Heart right ventricle (tissue), 16 donors: ENCODE results near the gene MTMR3. TPM values are rescaled to one million over a fixed set of nuclear protein-coding genes. Genes with fewer than 3 reads are reported as not detected.
A peak's percentile ranks its signal among the peaks of the same experiment; 100 is the strongest.

Experiments
- ATAC-seq, 8 donors: fragments of 200-7000 bp; cut with Tn5 transposase; one replicate each; pipeline ENCODE4 v1.9.1; 2020; ENCODE audit warnings: mild to moderate bottlenecking in 8 of 8, moderate library complexity in 8 of 8, moderate number of reproducible peaks in 1 of 8
- DNase-seq, 2 donors: peaks; one replicate each; pipeline ENCODE4 v3.0.0-alpha.2; 2020
- H3K27ac ChIP-seq, 10 donors: fragments of 200-600 bp; sonication (generic) in 2 of 10; one replicate each; pipeline versions ENCODE4 v1.5.0 to v1.8.0; 2020 to 2022; ENCODE audit warnings: mild to moderate bottlenecking in 3 of 10
- H3K27me3 ChIP-seq, 7 donors: fragments of 200-600 bp; one replicate each; pipeline ENCODE4 v1.8.0; 2021 to 2022; ENCODE audit warnings: mild to moderate bottlenecking in 2 of 7
- H3K36me3 ChIP-seq, 9 donors: fragments of 200-600 bp; sonication (generic) in 1 of 9; one replicate each; pipeline versions ENCODE4 v1.5.0 to v1.8.0; 2020 to 2022; ENCODE audit warnings: mild to moderate bottlenecking in 2 of 9
- H3K4me1 ChIP-seq, 9 donors: fragments of 200-600 bp; sonication (generic) in 1 of 9; one replicate each; pipeline versions ENCODE4 v1.5.0 to v1.8.0; 2020 to 2022; ENCODE audit warnings: mild to moderate bottlenecking in 4 of 9
- H3K4me3 ChIP-seq, 10 donors: fragments of 200-600 bp; sonication (generic) in 2 of 10; one replicate each; pipeline versions ENCODE4 v1.5.0 to v1.8.0; 2020 to 2022; ENCODE audit warnings: mild to moderate bottlenecking in 7 of 10, moderate library complexity in 2 of 10
- H3K9me3 ChIP-seq, 11 donors: fragments of 200-600 bp in 10 of 11; sonication (generic) in 2 of 11; one replicate each; pipeline versions ENCODE4 v1.5.0 to v1.8.0; 2013 to 2022; ENCODE audit warnings: mild to moderate bottlenecking in 2 of 11, control low read depth in 1 of 11, moderate library complexity in 1 of 11
- WGBS, 2 donors: extraction: QIAGEN DNeasy Blood & Tissue Kit; methylation state at CpG; one replicate each; pipeline ENCODE4 v1.1.7; 2013; ENCODE audit warnings: inconsistent platforms in 1 of 2; 5-methylcytosine and 5-hydroxymethylcytosine counted together
- intact Hi-C, 10 donors: fragments of 100-400 bp; cut with DNase I; formaldehyde crosslinking; loops; one replicate each; pipeline versions ENCODE4 v1.11.1 to v1.14.2; 2022
- polyA plus RNA-seq, 2 donors: library from polyadenylated mRNA; stranded (reverse); fragments of 200-250 nt; gene quantifications; one replicate each; pipeline ENCODE4 v1.2.3, GENCODE V29; 2013
- total RNA-seq, 10 donors: library from RNA; stranded (reverse); fragmentation: NEBNext Ultra II Directional in 3 of 10; extraction: Animal tissue kit (Norgen Biotek cat#: 25700) in 3 of 10; gene quantifications; one replicate each; pipeline versions ENCODE4 v1.2.1 to v1.2.4, GENCODE V29; 2021 to 2023
- TF ChIP-seq, protein P1 (sequence below), 9 donors: fragments of 200-600 bp; sonication (generic) in 2 of 9; IDR thresholded peaks; one replicate each; pipeline versions ENCODE4 v1.5.0 to v1.8.0; 2021 to 2022; ENCODE audit warnings: antibody characterized with exemption in 9 of 9, mild to moderate bottlenecking in 5 of 9, moderate library complexity in 1 of 9
- donor health status: Arrhythmogenic right ventricular cardiomyopathy.
- donor health status: ischemic (EF 13 %, LVEDD 7.1; RV severe dilation, severe dysfunction).
- donor health status: healthy with polysubstance abuse.
- donor health status: DM: no; HTN: yes; CAD: no.
- donor health status: DM: no; HTN: no; CAD: no.
- donor health status: ischemic (EF 25% LVEDD 6.9; RV normal size, moderate dysfunction).
- donor health status: ischemic (EF 25% LVEDD 5.7; RV mildly dilated, moderate dysfunction).
- donor health status: healthy.
- donor health status: DM: yes; HTN: yes; CAD: no.
- donor health status: Ischemic cardiomyopathy.
- donor health status: ischemic (EF 35%, LVEDD 5.7; RV mildly dilated, moderate dysfunction).
- donor health status: nonischemic (EF 11% LVEDD 7.7; RV severe dilation, severe dysfunction).
- donor health status: DM: yes; HTN: yes; CAD: no.
- donor health status: PGD.
- donor health status: ischemic (EF 29% LVEDD 5.4; RV normal size, mild dysfunction).
- donor health status: nonischemic (EF 23%, LVEDD 6.1; RV moderate dilation, normal function).

MTMR3 gene
- total and polyA plus RNA-seq, 12 donors, result 9.8 to 42.9 (median 34.6) TPM

DNA sequence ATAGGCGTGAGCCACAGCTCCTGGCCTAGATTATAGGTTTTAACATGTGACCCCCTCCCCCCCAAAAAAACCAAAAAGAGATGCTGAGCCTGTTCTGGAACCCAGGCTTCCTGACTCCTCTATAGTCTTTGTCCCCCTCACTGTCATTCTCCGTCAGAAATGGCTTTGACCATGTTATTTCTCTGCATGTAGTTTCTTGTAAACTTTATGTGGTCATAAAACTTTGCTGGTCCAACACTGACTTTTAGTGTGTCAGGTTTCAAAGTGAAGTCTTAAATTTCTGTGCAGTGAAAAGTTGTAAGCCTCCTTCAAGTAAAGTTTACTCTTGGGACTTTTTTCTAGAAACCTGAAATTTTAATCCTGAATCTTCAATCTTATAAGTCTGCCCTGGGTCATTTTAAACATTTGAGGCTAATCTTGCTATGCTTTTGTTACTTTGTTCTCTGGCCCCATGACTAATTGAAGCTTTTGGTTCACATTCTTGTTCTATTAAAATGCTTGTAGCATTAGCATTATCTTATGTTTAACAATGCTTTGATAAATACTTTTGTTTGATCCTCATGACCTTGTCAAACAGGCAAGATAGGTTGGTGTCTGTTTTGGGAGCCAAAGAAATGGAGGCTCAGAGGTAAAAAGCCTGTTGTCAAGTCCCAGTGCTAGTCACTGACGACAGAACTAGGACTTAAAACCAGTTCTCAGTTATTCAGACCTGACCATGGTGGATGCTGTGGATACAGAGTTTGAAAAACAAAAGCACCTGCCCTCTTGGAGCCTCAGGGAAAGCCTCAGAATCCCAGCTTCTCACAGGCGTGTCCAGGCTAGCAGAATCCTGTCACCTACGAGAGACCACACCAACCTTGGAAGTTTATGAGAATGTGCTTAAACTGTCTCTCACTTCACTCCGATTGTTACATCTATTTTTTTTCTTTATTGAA is 109.6 kb downstream of the MTMR3 start:
- Histone ChIP-seq H3K4me1 (peaks cover 0 to 34% (median 12%) of the 10 kb centered on the region in 9 donors), H3K27me3 (no peaks in the 10 kb centered on the region), H3K9me3 (no peaks in the 10 kb centered on the region), H3K27ac (no peak overlapping the region), H3K4me3 (no peak overlapping the region), H3K36me3 (peaks cover 0 to 71% (median 29%) of the 10 kb centered on the region in 9 donors)
- DNase-seq (no peak), ATAC-seq (no peak)
- 87 to 89% methylated on average over 6 of the region's 6 CpGs for WGBS, 2 donors
- TF ChIP-seq, protein P1, sequence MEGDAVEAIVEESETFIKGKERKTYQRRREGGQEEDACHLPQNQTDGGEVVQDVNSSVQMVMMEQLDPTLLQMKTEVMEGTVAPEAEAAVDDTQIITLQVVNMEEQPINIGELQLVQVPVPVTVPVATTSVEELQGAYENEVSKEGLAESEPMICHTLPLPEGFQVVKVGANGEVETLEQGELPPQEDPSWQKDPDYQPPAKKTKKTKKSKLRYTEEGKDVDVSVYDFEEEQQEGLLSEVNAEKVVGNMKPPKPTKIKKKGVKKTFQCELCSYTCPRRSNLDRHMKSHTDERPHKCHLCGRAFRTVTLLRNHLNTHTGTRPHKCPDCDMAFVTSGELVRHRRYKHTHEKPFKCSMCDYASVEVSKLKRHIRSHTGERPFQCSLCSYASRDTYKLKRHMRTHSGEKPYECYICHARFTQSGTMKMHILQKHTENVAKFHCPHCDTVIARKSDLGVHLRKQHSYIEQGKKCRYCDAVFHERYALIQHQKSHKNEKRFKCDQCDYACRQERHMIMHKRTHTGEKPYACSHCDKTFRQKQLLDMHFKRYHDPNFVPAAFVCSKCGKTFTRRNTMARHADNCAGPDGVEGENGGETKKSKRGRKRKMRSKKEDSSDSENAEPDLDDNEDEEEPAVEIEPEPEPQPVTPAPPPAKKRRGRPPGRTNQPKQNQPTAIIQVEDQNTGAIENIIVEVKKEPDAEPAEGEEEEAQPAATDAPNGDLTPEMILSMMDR (IDR thresholded peaks at IDR 0.05), result no peak
- intact Hi-C loops, result loop anchor here in 1 of 10 donors (10.0 kb wide), 1 partner anchor 158 kb away; the partner anchor contains the start of gene ASCC2

DNA sequence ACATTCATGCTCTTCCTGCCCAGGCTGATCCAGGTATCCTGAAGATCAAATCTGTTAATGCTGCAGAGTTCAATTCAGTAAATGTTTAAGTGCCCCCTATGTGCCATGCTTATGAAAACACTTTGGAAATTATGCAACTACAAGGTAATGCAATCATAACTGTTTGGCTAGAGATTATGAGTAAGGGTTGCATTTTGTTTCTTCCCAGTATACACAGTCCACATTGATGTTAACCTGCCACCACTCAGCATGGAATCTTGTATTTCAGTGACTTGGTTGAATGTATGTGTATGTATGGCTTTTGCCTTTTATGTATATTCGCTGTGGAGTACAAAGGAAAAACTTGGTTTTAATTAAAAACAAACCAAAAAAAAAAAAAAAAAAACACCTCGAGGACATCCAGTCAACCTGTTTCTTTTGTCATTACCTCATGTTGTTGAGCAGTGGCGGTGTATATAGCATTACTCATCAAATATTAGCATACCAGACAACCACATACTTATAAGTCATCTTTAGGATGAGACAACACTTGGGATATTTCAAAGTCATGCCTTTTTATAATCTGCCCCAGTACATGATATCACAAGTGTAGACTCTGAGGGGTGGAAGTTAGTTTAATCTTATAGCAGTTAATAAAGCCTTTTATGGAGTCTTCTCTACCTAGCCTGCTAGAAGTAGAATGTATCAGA is 111.2 kb downstream of the MTMR3 start:
- H3K36me3 ChIP-seq, result peaks cover 0 to 67% (median 29%) of the 10 kb centered on the region in 9 donors
- peak overlapping the region in 1 of 10 donors; percentile 50 for H3K27ac ChIP-seq
- H3K9me3 ChIP-seq, result no peaks in the 10 kb centered on the region
- intact Hi-C loops, result loop anchor here in 1 of 10 donors (10.0 kb wide), 1 partner anchor 159 kb away; the partner anchor contains the start of gene ASCC2
- peaks cover 0 to 43% (median 12%) of the 10 kb centered on the region in 9 donors for H3K4me1 ChIP-seq
- DNase-seq (no peak), ATAC-seq (no peak)
- no peaks in the 10 kb centered on the region for H3K27me3 ChIP-seq
- H3K4me3 ChIP-seq, result no peak overlapping the region
- TF ChIP-seq, protein P1 (IDR thresholded peaks at IDR 0.05), result peak in 1 of 9 donors; percentile 10
- 93 to 96% methylated on average over 3 of the region's 3 CpGs for WGBS, 2 donors

DNA sequence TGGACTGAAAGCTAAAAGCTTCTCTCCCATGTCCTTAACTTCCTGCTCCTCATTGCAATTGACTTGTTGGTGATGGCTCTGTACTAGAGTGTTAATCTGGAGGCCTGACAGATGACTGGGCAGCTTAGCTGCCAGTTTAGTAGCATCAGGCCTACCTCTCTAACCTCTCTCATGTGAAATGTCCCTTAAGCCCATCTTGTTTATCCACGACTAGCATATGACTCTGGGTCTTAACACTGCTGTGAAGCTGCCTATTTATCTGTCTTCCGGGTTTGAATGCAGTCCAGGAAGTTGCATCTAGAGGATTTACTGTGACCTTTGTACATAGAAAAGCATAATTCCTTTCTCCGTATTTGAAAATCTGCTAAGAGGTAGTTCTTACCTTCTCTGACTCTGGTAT is 112.0 kb downstream of the MTMR3 start:
- TF ChIP-seq, protein P1 (IDR thresholded peaks at IDR 0.05), result no peak
- 11 to 23% methylated on average over 3 of the region's 3 CpGs for WGBS, 2 donors
- Histone ChIP-seq H3K27me3 (no peaks in the 10 kb centered on the region), H3K27ac (peak overlapping the region in 4 of 10 donors; percentile 28 to 50 (median 40)), H3K9me3 (no peaks in the 10 kb centered on the region), H3K4me1 (peaks cover 0 to 43% (median 12%) of the 10 kb centered on the region in 9 donors), H3K36me3 (peaks cover 0 to 67% (median 25%) of the 10 kb centered on the region in 9 donors), H3K4me3 (no peak overlapping the region)
- ATAC-seq (peak in 4 of 8 donors; percentile 30 to 52 (median 40)), DNase-seq (no peak)
- intact Hi-C loops, result loop anchor here in 1 of 10 donors (10.0 kb wide), 1 partner anchor 160 kb away; the partner anchor contains the start of gene ASCC2

DNA sequence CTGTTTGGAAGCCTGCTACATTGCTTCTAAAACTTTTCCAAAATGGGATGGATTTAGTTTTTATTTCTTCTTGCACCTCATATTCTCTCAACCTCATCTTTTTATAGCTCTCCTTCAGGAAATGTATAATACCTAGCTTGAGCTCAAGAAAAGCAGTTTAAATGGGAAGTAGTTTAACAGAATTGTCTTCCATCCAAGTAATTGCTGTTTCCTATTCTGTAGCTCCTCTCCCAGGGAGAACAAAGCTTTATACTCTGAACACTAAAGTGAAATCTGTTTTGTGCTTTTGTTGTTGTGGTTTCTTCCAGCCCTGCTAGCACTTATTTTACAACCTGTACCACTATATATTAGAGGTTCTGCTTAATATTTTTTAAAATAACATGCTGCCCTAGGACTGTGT is 114.1 kb downstream of the MTMR3 start:
- intact Hi-C loops, result loop anchor here in 1 of 10 donors (10.0 kb wide), 1 partner anchor 162 kb away; the partner anchor contains the start of gene ASCC2
- Histone ChIP-seq H3K9me3 (no peaks in the 10 kb centered on the region), H3K36me3 (peaks cover 0 to 68% (median 15%) of the 10 kb centered on the region in 9 donors), H3K27ac (no peak overlapping the region), H3K27me3 (no peaks in the 10 kb centered on the region), H3K4me3 (no peak overlapping the region), H3K4me1 (peaks cover 0 to 43% (median 12%) of the 10 kb centered on the region in 9 donors)
- TF ChIP-seq, protein P1 (IDR thresholded peaks at IDR 0.05), result no peak
- ATAC-seq (no peak), DNase-seq (no peak)
